Measurements from ENCODE around the gene HOXA3.
A peak's percentile ranks its signal among the peaks of the same experiment; 100 is the strongest.

HOXA3 gene

GRCh38 chr7:27151931-27152815, at the start of gene HOXA3:
Gene HOXA3 (minus strand): TSS chr7:27152583. CDS start chr7:27110640, 41,943 bp downstream.
- Histone ChIP-seq H3K9me3 (ENCODE audit: control insufficient read depth, insufficient read depth, low read length) (no peaks in the 10 kb centered on the region), H3K27me3 (ENCODE audit: control insufficient read depth, insufficient read depth, low read length) (peaks cover 96% of the 10 kb centered on the region), H3K4me1 (ENCODE audit: control insufficient read depth, insufficient read depth, low read length) (peaks cover 3% of the 10 kb centered on the region), H3K27ac (ENCODE audit: low read length) (no peak within 1 kb of the TSS), H3K4me3 (ENCODE audit: low read length) (no peak within 1 kb of the TSS), H3K36me3 (ENCODE audit: control insufficient read depth, insufficient read depth, low read length) (no peaks in the 10 kb centered on the region)
- no peak for DNase-seq (ENCODE audit: low read depth, low spot score)
- WGBS (ENCODE audit: insufficient coverage, insufficient read length): no CpG with 5 or more reads among the region's 53 CpGs

GRCh38 chr7:27201580-27202017, 49.2 kb upstream of the HOXA3 start:
- peaks cover 89% of the 10 kb centered on the region for H3K27me3 ChIP-seq (ENCODE audit: control insufficient read depth, insufficient read depth, low read length)
- WGBS (ENCODE audit: insufficient coverage, insufficient read length): no CpG with 5 or more reads among the region's 4 CpGs
- DNase-seq (ENCODE audit: low read depth, low spot score): no peak
- H3K27ac ChIP-seq (ENCODE audit: low read length): no peak overlapping the region
- no peaks in the 10 kb centered on the region for H3K36me3 ChIP-seq (ENCODE audit: control insufficient read depth, insufficient read depth, low read length)
- H3K9me3 ChIP-seq (ENCODE audit: control insufficient read depth, insufficient read depth, low read length): no peaks in the 10 kb centered on the region
- H3K4me1 ChIP-seq (ENCODE audit: control insufficient read depth, insufficient read depth, low read length): no peaks in the 10 kb centered on the region
- no peak overlapping the region for H3K4me3 ChIP-seq (ENCODE audit: low read length)

GRCh38 chr7:27200761-27201579, 48.6 kb upstream of the HOXA3 start:
- H3K4me3 ChIP-seq (ENCODE audit: low read length): no peak overlapping the region
- no peak for DNase-seq (ENCODE audit: low read depth, low spot score)
- H3K9me3 ChIP-seq (ENCODE audit: control insufficient read depth, insufficient read depth, low read length): no peaks in the 10 kb centered on the region
- WGBS (ENCODE audit: insufficient coverage, insufficient read length): no CpG with 5 or more reads among the region's 14 CpGs
- no peak overlapping the region for H3K27ac ChIP-seq (ENCODE audit: low read length)
- H3K4me1 ChIP-seq (ENCODE audit: control insufficient read depth, insufficient read depth, low read length): no peaks in the 10 kb centered on the region
- no peaks in the 10 kb centered on the region for H3K36me3 ChIP-seq (ENCODE audit: control insufficient read depth, insufficient read depth, low read length)
- peaks cover 85% of the 10 kb centered on the region for H3K27me3 ChIP-seq (ENCODE audit: control insufficient read depth, insufficient read depth, low read length)

GRCh38 chr7:27199849-27200760, 47.7 kb upstream of the HOXA3 start, which contains the start of gene HOXA13:
Gene HOXA13 (minus strand): TSS chr7:27200091. CDS start chr7:27200077, 14 bp downstream.
- Histone ChIP-seq H3K27ac (ENCODE audit: low read length) (no peak within 1 kb of the TSS), H3K36me3 (ENCODE audit: control insufficient read depth, insufficient read depth, low read length) (no peaks in the 10 kb centered on the region), H3K9me3 (ENCODE audit: control insufficient read depth, insufficient read depth, low read length) (no peaks in the 10 kb centered on the region), H3K4me3 (ENCODE audit: low read length) (peak within 1 kb of the TSS; percentile 5), H3K4me1 (ENCODE audit: control insufficient read depth, insufficient read depth, low read length) (no peaks in the 10 kb centered on the region), H3K27me3 (ENCODE audit: control insufficient read depth, insufficient read depth, low read length) (peaks cover 83% of the 10 kb centered on the region)
- DNase-seq (ENCODE audit: low read depth, low spot score): no peak
- WGBS (ENCODE audit: insufficient coverage, insufficient read length): no CpG with 5 or more reads among the region's 99 CpGs

- no CpG with 5 or more reads among the region's 93 CpGs for WGBS (ENCODE audit: insufficient coverage, insufficient read length)
- Histone ChIP-seq H3K27ac (ENCODE audit: low read length) (no peak overlapping the region), H3K36me3 (ENCODE audit: control insufficient read depth, insufficient read depth, low read length) (no peaks in the 10 kb centered on the region), H3K4me3 (ENCODE audit: low read length) (peak overlapping the region; percentile 5; the same call in 1 of the 2 replicates), H3K9me3 (ENCODE audit: control insufficient read depth, insufficient read depth, low read length) (no peaks in the 10 kb centered on the region), H3K4me1 (ENCODE audit: control insufficient read depth, insufficient read depth, low read length) (no peaks in the 10 kb centered on the region), H3K27me3 (ENCODE audit: control insufficient read depth, insufficient read depth, low read length) (peaks cover 80% of the 10 kb centered on the region)
- no peak for DNase-seq (ENCODE audit: low read depth, low spot score)
Observed at GRCh38 chr7:27198871-27199801, 46.8 kb upstream of the HOXA3 start.

- Histone ChIP-seq H3K9me3 (ENCODE audit: control insufficient read depth, insufficient read depth, low read length) (no peaks in the 10 kb centered on the region), H3K4me3 (ENCODE audit: low read length) (no peak overlapping the region), H3K27me3 (ENCODE audit: control insufficient read depth, insufficient read depth, low read length) (peaks cover 80% of the 10 kb centered on the region), H3K36me3 (ENCODE audit: control insufficient read depth, insufficient read depth, low read length) (no peaks in the 10 kb centered on the region), H3K27ac (ENCODE audit: low read length) (no peak overlapping the region), H3K4me1 (ENCODE audit: control insufficient read depth, insufficient read depth, low read length) (no peaks in the 10 kb centered on the region)
- WGBS (ENCODE audit: insufficient coverage, insufficient read length): no CpG with 5 or more reads among the region's 29 CpGs
- no peak for DNase-seq (ENCODE audit: low read depth, low spot score)
Observed at GRCh38 chr7:27198138-27198841, 45.9 kb upstream of the HOXA3 start.

- H3K27me3 ChIP-seq (ENCODE audit: control insufficient read depth, insufficient read depth, low read length): peaks cover 81% of the 10 kb centered on the region
Observed at GRCh38 chr7:27197137-27198042, 45.0 kb upstream of the HOXA3 start.

GRCh38 chr7:27196287-27196767, 43.9 kb upstream of the HOXA3 start:
- H3K4me1 ChIP-seq (ENCODE audit: control insufficient read depth, insufficient read depth, low read length): no peaks in the 10 kb centered on the region
- peaks cover 81% of the 10 kb centered on the region for H3K27me3 ChIP-seq (ENCODE audit: control insufficient read depth, insufficient read depth, low read length)
- no peaks in the 10 kb centered on the region for H3K9me3 ChIP-seq (ENCODE audit: control insufficient read depth, insufficient read depth, low read length)
- H3K27ac ChIP-seq (ENCODE audit: low read length): no peak overlapping the region
- DNase-seq (ENCODE audit: low read depth, low spot score): no peak
- H3K36me3 ChIP-seq (ENCODE audit: control insufficient read depth, insufficient read depth, low read length): no peaks in the 10 kb centered on the region
- WGBS (ENCODE audit: insufficient coverage, insufficient read length): no CpG with 5 or more reads among the region's 6 CpGs
- H3K4me3 ChIP-seq (ENCODE audit: low read length): no peak overlapping the region

More at GRCh38 chr7:27197137-27198042, 45.0 kb upstream of the HOXA3 start:
- Histone ChIP-seq H3K4me3 (ENCODE audit: low read length) (no peak overlapping the region), H3K4me1 (ENCODE audit: control insufficient read depth, insufficient read depth, low read length) (no peaks in the 10 kb centered on the region), H3K27ac (ENCODE audit: low read length) (no peak overlapping the region), H3K9me3 (ENCODE audit: control insufficient read depth, insufficient read depth, low read length) (no peaks in the 10 kb centered on the region), H3K36me3 (ENCODE audit: control insufficient read depth, insufficient read depth, low read length) (no peaks in the 10 kb centered on the region)
- WGBS (ENCODE audit: insufficient coverage, insufficient read length): no CpG with 5 or more reads among the region's 18 CpGs
- DNase-seq (ENCODE audit: low read depth, low spot score): no peak

Measured in iPS DF 6.9 (cell line).